ENCODE data around the gene CPA1. TPM values are rescaled to one million over a fixed set of nuclear protein-coding genes. Genes with fewer than 3 reads are reported as not detected.

CPA1 gene
- total and polyA plus RNA-seq, 10 of the 15 experiments (the other 5 are each of a cell fraction or from before 2014, with no cell fraction given), result 8.0 TPM; not detected in 9

GRCh38 chr7:130363026-130363847 lies 17.1 kb upstream of the CPA1 start (continued):
- peak; percentile 48; the same call in 1 of the 2 replicates for TF ChIP-seq IRF4 (IDR thresholded peaks at IDR 0.05; ENCODE audit: low read depth, low read length)

DNA sequence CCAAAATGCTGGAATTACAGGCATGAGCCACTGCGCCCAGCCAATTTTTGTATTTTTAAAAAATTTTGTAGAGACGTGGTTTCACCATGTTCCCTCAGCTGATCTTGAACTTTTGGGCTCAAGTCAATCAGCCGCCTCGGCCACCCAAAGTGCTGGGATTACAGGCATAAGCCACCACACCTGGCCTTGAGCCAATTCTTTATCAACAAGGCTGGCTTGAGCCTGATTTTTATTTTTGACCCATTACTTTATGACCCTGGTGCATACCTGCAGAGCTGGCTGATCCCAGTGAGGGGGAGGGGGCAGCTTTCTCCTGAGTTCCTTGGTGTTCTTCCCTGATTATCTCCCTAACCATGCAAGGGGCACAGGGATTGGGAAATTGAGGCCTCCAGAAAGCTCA lies 15.8 kb upstream of the CPA1 start:
- FAIRE-seq, result no peak
- H4K20me1 ChIP-seq (ENCODE audit: control insufficient read depth, insufficient read depth), result no peaks in the 10 kb centered on the region
- RAD21 ChIA-PET (ENCODE audit: unreplicated experiment), result interaction anchor here (1.2 kb wide), 1 partner anchor 13 kb away, joined by 3 read pairs; no protein-coding TSS in a partner anchor
- POLR2A ChIA-PET, result no interaction called here
- peaks cover 13% of the 10 kb centered on the region for H3K4me1 ChIP-seq (ENCODE audit: control insufficient read depth, insufficient read depth, low read length)
- 94% methylated on average over 4 of the region's 4 CpGs for WGBS (ENCODE audit: insufficient coverage, insufficient replicate concordance, low lambda C conversion rate, missing lambda C conversion rate)
- H3K36me3 ChIP-seq (ENCODE audit: control insufficient read depth in 2 of 2, insufficient read depth in 2 of 2, low read length in 1 of 2), result no peaks in the 10 kb centered on the region
- intact Hi-C loops (cut with micrococcal nuclease; ENCODE audit: unreplicated experiment), result no loop called here
- TF ChIP-seq RAD21 (IDR thresholded peaks at IDR 0.05; ENCODE audit: insufficient read depth, low read depth, low read length) (no peak), GABPA (IDR thresholded peaks at IDR 0.05; ENCODE audit: low read depth) (no peak), ASH2L (IDR thresholded peaks at IDR 0.05; ENCODE audit: borderline replicate concordance, low read depth) (no peak), MXI1 (IDR thresholded peaks at IDR 0.05; ENCODE audit: low read depth, low read length) (no peak), FOXK2 (IDR thresholded peaks at IDR 0.05) (no peak), NFYA (IDR thresholded peaks at IDR 0.05; ENCODE audit: borderline replicate concordance, low read depth, low read length) (no peak), DPF2 (IDR thresholded peaks at IDR 0.05) (no peak), YY1 (IDR thresholded peaks at IDR 0.05; ENCODE audit: low read depth, low read length) (no peak), POLR2AphosphoS2 (IDR thresholded peaks at IDR 0.05; ENCODE audit: low read depth, low read length) (no peak), EED (IDR thresholded peaks at IDR 0.05; ENCODE audit: low read depth) (no peak), NR2F1 (conservative IDR thresholded peaks at IDR 0.05) (no peak), MAX (IDR thresholded peaks at IDR 0.05; ENCODE audit: low read depth, low read length) (no peak), HDAC2 (IDR thresholded peaks at IDR 0.05) (no peak), CTCF (IDR thresholded peaks at IDR 0.05 in 2 of 3, conservative IDR thresholded peaks at IDR 0.05 in 1 of 3; ENCODE audit: control insufficient read depth in 2 of 3, extremely low read depth in 1 of 3, insufficient read depth in 1 of 3, low read depth in 3 of 3, low read length in 3 of 3) (no peak)
- TF ChIP-seq, protein P1, sequence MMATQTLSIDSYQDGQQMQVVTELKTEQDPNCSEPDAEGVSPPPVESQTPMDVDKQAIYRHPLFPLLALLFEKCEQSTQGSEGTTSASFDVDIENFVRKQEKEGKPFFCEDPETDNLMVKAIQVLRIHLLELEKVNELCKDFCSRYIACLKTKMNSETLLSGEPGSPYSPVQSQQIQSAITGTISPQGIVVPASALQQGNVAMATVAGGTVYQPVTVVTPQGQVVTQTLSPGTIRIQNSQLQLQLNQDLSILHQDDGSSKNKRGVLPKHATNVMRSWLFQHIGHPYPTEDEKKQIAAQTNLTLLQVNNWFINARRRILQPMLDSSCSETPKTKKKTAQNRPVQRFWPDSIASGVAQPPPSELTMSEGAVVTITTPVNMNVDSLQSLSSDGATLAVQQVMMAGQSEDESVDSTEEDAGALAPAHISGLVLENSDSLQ (IDR thresholded peaks at IDR 0.05), result no peak
- in situ Hi-C loops (cut with MboI), result no loop called here
- no peaks in the 10 kb centered on the region for H3K27me3 ChIP-seq (replicated peaks in 1 of 2; ENCODE audit: control insufficient read depth in 2 of 2, insufficient read depth in 2 of 2, low read length in 1 of 2)
- no peak overlapping the region for H3K4me3 ChIP-seq
- no peaks in the 10 kb centered on the region; the same call in 2 of the 3 replicates for H3K9me3 ChIP-seq (replicated peaks; ENCODE audit: control insufficient read depth, insufficient read depth, low read length)
- H3K79me2 ChIP-seq (ENCODE audit: control insufficient read depth, insufficient read depth, low read length), result no peaks in the 10 kb centered on the region
- no peak overlapping the region for H2AFZ ChIP-seq (ENCODE audit: control insufficient read depth, low read depth, low read length)
- CTCF ChIA-PET, result no interaction called here
- no peak for DNase-seq (ENCODE audit: low read depth, low spot score)
- SMC1A ChIA-PET (ENCODE audit: uncharacterized antibody, unreplicated experiment), result interaction anchor here (1.6 kb wide), 1 partner anchor 13 kb away, joined by 4 read pairs; no protein-coding TSS in a partner anchor
- ATAC-seq, result no peak
- BruUV-seq (replicated peaks), result no TSS peak
- H3K9ac ChIP-seq (ENCODE audit: control insufficient read depth, insufficient read depth, low read length), result no peak overlapping the region
- H3K27ac ChIP-seq (ENCODE audit: control insufficient read depth, insufficient read depth), result peak overlapping the region; percentile 69; the same call in 1 of the 2 replicates
- H3K4me2 ChIP-seq (ENCODE audit: control insufficient read depth, insufficient read depth), result no peak overlapping the region
